ENCODE results near the gene CMKLR1.

The CMKLR1 gene

DNA sequence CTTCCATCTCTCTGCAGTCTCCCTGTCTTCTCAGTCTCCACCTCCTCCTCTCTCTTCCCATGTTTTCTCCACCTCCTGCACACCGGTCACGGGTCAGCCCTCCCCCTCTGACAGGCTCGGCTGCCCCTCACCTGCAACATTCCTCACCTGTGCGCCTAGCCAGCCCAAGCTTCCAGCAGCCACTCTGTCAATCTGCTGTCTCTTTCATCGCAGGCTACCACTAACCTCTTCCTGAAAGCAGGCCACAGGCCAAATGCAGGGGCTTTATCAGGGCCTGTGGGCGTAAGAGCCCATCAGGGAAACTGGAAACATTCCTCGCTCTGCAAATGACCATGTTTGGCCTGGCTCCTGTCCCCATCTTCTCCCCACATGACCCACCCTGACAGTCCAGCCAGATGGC lies 34.5 kb downstream of the CMKLR1 start:
- H3K27me3 ChIP-seq (ENCODE audit: insufficient read depth, low read depth) = no peaks in the 10 kb centered on the region

DNA sequence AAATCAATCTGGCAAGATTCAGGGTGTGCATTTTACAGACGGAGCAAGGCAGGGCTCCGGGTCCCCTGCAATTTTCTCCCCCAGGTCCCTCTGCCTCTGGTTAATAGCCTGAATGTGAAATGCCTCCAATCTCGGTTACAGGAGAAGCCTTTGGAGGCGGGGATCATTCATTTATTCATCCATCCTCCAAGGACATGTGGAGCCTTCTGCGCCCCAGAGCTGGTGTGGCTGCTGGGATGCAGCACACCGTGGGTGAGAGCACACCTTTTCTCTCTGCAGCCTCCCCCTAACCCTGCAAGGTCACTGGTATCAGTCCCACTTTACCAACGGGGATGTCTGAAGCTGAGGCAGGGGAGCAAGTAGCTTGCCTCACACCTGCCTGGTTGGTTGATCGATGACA lies 35.4 kb downstream of the CMKLR1 start:
- H3K4me1 ChIP-seq (ENCODE audit: low read depth, poor library complexity, severe bottlenecking) = no peaks in the 10 kb centered on the region
- no peaks in the 10 kb centered on the region for H3K27me3 ChIP-seq (ENCODE audit: insufficient read depth, low read depth)
- no peak overlapping the region for H2AFZ ChIP-seq (ENCODE audit: low read depth)
- H3K4me2 ChIP-seq = no peak overlapping the region
- TF ChIP-seq, protein P1, sequence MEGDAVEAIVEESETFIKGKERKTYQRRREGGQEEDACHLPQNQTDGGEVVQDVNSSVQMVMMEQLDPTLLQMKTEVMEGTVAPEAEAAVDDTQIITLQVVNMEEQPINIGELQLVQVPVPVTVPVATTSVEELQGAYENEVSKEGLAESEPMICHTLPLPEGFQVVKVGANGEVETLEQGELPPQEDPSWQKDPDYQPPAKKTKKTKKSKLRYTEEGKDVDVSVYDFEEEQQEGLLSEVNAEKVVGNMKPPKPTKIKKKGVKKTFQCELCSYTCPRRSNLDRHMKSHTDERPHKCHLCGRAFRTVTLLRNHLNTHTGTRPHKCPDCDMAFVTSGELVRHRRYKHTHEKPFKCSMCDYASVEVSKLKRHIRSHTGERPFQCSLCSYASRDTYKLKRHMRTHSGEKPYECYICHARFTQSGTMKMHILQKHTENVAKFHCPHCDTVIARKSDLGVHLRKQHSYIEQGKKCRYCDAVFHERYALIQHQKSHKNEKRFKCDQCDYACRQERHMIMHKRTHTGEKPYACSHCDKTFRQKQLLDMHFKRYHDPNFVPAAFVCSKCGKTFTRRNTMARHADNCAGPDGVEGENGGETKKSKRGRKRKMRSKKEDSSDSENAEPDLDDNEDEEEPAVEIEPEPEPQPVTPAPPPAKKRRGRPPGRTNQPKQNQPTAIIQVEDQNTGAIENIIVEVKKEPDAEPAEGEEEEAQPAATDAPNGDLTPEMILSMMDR (conservative IDR thresholded peaks at IDR 0.05; ENCODE audit: low read depth, low read length) = no peak
- no peak overlapping the region for H3K27ac ChIP-seq
- H3K79me2 ChIP-seq (ENCODE audit: insufficient read depth, low read depth) = no peaks in the 10 kb centered on the region
- no peak overlapping the region for H3K9ac ChIP-seq
- no peaks in the 10 kb centered on the region for H4K20me1 ChIP-seq (ENCODE audit: insufficient read depth)
- no peaks in the 10 kb centered on the region for H3K36me3 ChIP-seq (ENCODE audit: insufficient read depth)
- no peak overlapping the region for H3K4me3 ChIP-seq (IDR thresholded peaks at IDR 0.05; ENCODE audit: insufficient read depth, low read depth, low read length)

More for the DNA sequence above, 34.5 kb downstream of the CMKLR1 start:
- Histone ChIP-seq H3K27ac (no peak overlapping the region), H3K36me3 (ENCODE audit: insufficient read depth) (no peaks in the 10 kb centered on the region), H3K4me1 (ENCODE audit: low read depth, poor library complexity, severe bottlenecking) (no peaks in the 10 kb centered on the region), H4K20me1 (ENCODE audit: insufficient read depth) (no peaks in the 10 kb centered on the region), H3K79me2 (ENCODE audit: insufficient read depth, low read depth) (no peaks in the 10 kb centered on the region), H3K4me3 (IDR thresholded peaks at IDR 0.05; ENCODE audit: insufficient read depth, low read depth, low read length) (no peak overlapping the region), H3K4me2 (no peak overlapping the region), H3K9ac (no peak overlapping the region), H2AFZ (ENCODE audit: low read depth) (no peak overlapping the region)
- TF ChIP-seq, protein P1 (conservative IDR thresholded peaks at IDR 0.05; ENCODE audit: low read depth, low read length) = no peak

DNA sequence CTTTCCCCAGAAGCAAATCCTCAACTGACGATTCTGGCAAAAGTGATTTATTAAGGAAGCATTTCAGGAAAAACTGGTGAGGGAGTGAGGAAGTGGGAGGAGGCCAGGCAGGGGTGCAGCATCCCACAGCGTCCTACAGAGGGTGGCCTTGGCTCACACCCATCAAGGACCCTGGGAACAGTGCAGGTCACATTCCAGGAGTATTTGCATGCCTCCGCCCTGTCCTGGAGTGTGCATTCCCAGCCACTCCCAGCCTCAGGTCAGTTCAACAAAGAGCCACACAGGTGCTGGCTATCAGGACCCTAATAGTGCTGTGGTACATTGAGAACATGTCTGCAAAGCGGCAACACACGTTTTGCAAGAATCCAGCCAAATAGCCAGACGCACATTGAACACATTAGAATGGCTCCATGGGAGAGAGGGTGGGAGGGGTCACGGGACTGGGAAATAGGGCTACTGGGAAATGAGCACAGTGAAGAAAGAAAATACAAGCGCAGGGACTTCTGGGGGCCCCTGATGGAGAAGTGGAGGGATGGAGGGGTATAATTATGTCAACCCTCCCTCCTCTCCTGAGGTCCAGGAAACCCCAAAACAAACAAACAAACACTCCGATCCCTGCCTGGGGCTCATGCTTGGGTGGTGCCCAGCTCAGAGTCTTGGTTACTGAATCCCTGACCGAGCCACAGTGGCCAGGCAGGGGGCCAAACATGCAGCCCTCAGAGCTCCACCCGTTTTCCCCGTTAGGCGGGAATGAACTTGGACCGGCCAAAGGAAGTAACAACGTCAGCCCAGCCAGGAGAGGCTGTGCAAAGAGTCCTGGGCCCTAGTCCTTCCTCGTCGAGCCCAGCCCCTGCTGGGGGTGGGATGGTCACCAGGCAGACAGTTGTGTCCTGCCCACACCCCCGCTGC lies 36.5 kb downstream of the CMKLR1 start:
- Histone ChIP-seq H3K4me2 (no peak overlapping the region), H2AFZ (ENCODE audit: low read depth) (no peak overlapping the region)
- TF ChIP-seq, protein P1 (conservative IDR thresholded peaks at IDR 0.05; ENCODE audit: low read depth, low read length) = no peak

DNA sequence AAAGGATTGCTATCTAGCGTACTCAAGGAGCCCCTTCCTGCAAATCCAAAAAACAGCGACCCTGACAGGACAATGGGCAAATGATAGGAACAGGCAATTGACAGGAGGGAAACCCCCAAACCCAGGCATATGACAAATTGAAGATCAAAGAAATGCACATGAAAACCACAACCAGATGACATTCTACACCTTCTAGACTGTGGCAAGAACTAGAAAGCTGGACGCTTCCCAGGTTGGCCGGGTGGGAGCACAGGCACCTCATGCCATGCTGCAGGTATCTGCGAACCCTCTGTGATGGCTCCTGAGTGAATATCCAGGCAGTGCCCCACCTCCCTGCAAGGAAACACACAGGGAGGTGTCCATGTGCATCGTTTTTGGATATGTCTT lies 37.1 kb downstream of the CMKLR1 start:
- no peak overlapping the region for H3K4me2 ChIP-seq
- H3K4me3 ChIP-seq (IDR thresholded peaks at IDR 0.05; ENCODE audit: insufficient read depth, low read depth, low read length) = no peak overlapping the region
- no peaks in the 10 kb centered on the region for H3K27me3 ChIP-seq (ENCODE audit: insufficient read depth, low read depth)
- no peaks in the 10 kb centered on the region for H4K20me1 ChIP-seq (ENCODE audit: insufficient read depth)
- no peak overlapping the region for H3K9ac ChIP-seq
- H3K36me3 ChIP-seq (ENCODE audit: insufficient read depth) = no peaks in the 10 kb centered on the region
- no peaks in the 10 kb centered on the region for H3K79me2 ChIP-seq (ENCODE audit: insufficient read depth, low read depth)
- no peaks in the 10 kb centered on the region for H3K4me1 ChIP-seq (ENCODE audit: low read depth, poor library complexity, severe bottlenecking)
- TF ChIP-seq, protein P1 (conservative IDR thresholded peaks at IDR 0.05; ENCODE audit: low read depth, low read length) = no peak
- H3K27ac ChIP-seq = no peak overlapping the region
- H2AFZ ChIP-seq (ENCODE audit: low read depth) = no peak overlapping the region

More for the DNA sequence above, 36.5 kb downstream of the CMKLR1 start:
- H3K79me2 ChIP-seq (ENCODE audit: insufficient read depth, low read depth) = no peaks in the 10 kb centered on the region
- H3K4me3 ChIP-seq (IDR thresholded peaks at IDR 0.05; ENCODE audit: insufficient read depth, low read depth, low read length) = no peak overlapping the region
- no peak overlapping the region for H3K9ac ChIP-seq
- H3K27me3 ChIP-seq (ENCODE audit: insufficient read depth, low read depth) = no peaks in the 10 kb centered on the region
- no peaks in the 10 kb centered on the region for H4K20me1 ChIP-seq (ENCODE audit: insufficient read depth)
- H3K4me1 ChIP-seq (ENCODE audit: low read depth, poor library complexity, severe bottlenecking) = no peaks in the 10 kb centered on the region
- no peak overlapping the region for H3K27ac ChIP-seq
- no peaks in the 10 kb centered on the region for H3K36me3 ChIP-seq (ENCODE audit: insufficient read depth)
